IPS-20b (cell line): ENCODE results near the gene LPP.
"Not testable (repeated sequence)": the region's sequence is repeated elsewhere in the genome, so short reads cannot be mapped to it uniquely, and the experiment has no call there.

Experiments used
- H3K27ac ChIP-seq: one replicate; pipeline ENCODE4 v1.5.1; 2013; ENCODE audit warnings: low read length
- H3K27me3 ChIP-seq: 2 replicates; pipeline ENCODE4 v1.6.1; 2013; ENCODE audit warnings: mild to moderate bottlenecking, low read length, inconsistent platforms; ENCODE audit not compliant: insufficient read depth
- H3K36me3 ChIP-seq: 2 replicates; pipeline ENCODE4 v1.6.1; 2013; ENCODE audit warnings: low read depth, mild to moderate bottlenecking, inconsistent platforms, low read length, moderate library complexity; ENCODE audit not compliant: insufficient read depth
- H3K4me1 ChIP-seq: 2 replicates; pipeline ENCODE4 v1.6.1; 2013; ENCODE audit warnings: mild to moderate bottlenecking, control low read depth, inconsistent platforms, low read length, moderate library complexity; ENCODE audit not compliant: insufficient read depth
- H3K4me3 ChIP-seq: 2 replicates; pipeline ENCODE4 v1.5.1; 2013; ENCODE audit warnings: mild to moderate bottlenecking, low read length, inconsistent platforms
- H3K9ac ChIP-seq: 2 replicates; pipeline ENCODE4 v1.6.1; 2013; ENCODE audit warnings: low read depth, mild to moderate bottlenecking, inconsistent platforms, low read length, moderate library complexity
- H3K9me3 ChIP-seq: 2 replicates; pipeline ENCODE4 v1.6.1; 2013; ENCODE audit warnings: mild to moderate bottlenecking, low read depth, low read length, inconsistent platforms; ENCODE audit not compliant: insufficient read depth

The LPP gene

DNA sequence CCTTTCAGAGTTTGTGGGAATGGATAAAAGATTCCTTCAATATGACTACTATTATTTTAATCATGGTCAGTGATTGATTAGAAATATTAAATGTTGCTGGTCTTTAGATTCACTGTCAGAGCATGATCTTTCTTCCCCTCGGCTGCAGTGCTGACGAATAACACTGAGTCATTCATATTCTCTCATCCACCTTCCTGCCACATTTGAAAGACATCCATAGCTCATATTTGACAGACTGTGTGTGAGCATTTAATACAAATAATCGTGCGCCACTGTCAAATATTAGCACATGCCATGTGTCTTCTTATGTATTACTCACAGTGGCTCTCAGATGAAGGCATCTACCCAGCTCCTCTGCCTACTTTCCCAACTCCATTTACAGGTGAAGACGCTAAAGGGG lies 541.3 kb downstream of the LPP start:
- Histone ChIP-seq H3K9me3 (no peaks in the 10 kb centered on the region), H3K36me3 (no peaks in the 10 kb centered on the region), H3K9ac (no peak overlapping the region), H3K4me3 (no peak overlapping the region), H3K27ac (no peak overlapping the region), H3K27me3 (no peaks in the 10 kb centered on the region), H3K4me1 (peaks cover 7% of the 10 kb centered on the region)

- Histone ChIP-seq H3K4me1 (peaks cover 2% of the 10 kb centered on the region; the same call in 1 of the 2 replicates), H3K9me3 (no peaks in the 10 kb centered on the region), H3K4me3 (no peak overlapping the region), H3K27me3 (no peaks in the 10 kb centered on the region), H3K36me3 (no peaks in the 10 kb centered on the region), H3K9ac (no peak overlapping the region), H3K27ac (no peak overlapping the region)
These were observed 543.2 kb downstream of the LPP start for GRCh38 chr3:188697127-188697526.

DNA sequence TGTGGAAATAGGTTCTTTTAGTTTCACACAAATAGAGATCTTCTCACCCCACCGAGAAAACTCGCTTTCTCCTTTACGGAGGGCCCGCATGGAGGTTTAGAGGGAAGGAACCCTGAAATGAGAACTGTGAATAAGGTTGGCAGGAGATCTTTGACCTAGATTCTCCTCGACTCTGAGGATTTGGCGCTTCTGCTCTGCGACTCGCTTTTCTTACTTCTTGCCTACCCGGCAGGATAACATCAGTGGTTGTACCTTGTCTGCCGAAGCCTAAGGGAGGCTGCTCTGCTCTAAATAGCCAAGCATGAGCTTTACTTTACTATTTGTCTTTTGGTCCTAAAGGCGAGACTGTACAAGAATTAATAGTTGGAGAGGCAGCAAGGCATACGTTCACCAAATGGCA lies 544.5 kb downstream of the LPP start:
- no peaks in the 10 kb centered on the region; the same call in 1 of the 2 replicates for H3K4me1 ChIP-seq
- H3K36me3 ChIP-seq = no peaks in the 10 kb centered on the region
- no peak overlapping the region for H3K27ac ChIP-seq
- H3K27me3 ChIP-seq = no peaks in the 10 kb centered on the region
- no peaks in the 10 kb centered on the region for H3K9me3 ChIP-seq
- H3K4me3 ChIP-seq = no peak overlapping the region
- no peak overlapping the region for H3K9ac ChIP-seq

- no peak overlapping the region for H3K4me3 ChIP-seq
- H3K4me1 ChIP-seq = no peaks in the 10 kb centered on the region; the same call in 1 of the 2 replicates
- H3K27ac ChIP-seq = no peak overlapping the region
- no peaks in the 10 kb centered on the region for H3K36me3 ChIP-seq
- H3K9me3 ChIP-seq = no peaks in the 10 kb centered on the region
- H3K9ac ChIP-seq = no peak overlapping the region
- no peaks in the 10 kb centered on the region for H3K27me3 ChIP-seq
These were observed 546.5 kb downstream of the LPP start for GRCh38 chr3:188700501-188700900.

DNA sequence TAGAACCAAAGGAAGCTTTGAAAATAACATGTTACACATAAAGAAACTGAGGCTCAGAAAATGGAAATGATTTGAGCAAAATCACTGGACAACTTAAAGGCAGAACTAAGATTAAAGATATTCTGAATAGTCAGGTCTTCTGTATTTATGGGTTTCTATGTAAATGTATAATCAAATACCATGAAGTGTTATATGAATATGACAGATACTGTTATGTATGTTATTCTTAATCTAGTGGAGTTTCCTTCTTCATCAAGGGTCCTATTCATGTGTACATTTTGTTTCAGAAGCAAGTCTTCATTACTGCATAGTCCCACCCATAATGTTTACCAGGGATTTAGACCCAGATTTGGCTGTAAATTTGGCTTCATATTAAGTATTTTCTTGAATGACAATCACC lies 547.0 kb downstream of the LPP start:
- H3K4me3 ChIP-seq = no peak overlapping the region
- no peaks in the 10 kb centered on the region for H3K9me3 ChIP-seq
- H3K27ac ChIP-seq = no peak overlapping the region
- H3K36me3 ChIP-seq = no peaks in the 10 kb centered on the region
- no peaks in the 10 kb centered on the region for H3K27me3 ChIP-seq
- H3K4me1 ChIP-seq = no peaks in the 10 kb centered on the region; the same call in 1 of the 2 replicates
- H3K9ac ChIP-seq = no peak overlapping the region

DNA sequence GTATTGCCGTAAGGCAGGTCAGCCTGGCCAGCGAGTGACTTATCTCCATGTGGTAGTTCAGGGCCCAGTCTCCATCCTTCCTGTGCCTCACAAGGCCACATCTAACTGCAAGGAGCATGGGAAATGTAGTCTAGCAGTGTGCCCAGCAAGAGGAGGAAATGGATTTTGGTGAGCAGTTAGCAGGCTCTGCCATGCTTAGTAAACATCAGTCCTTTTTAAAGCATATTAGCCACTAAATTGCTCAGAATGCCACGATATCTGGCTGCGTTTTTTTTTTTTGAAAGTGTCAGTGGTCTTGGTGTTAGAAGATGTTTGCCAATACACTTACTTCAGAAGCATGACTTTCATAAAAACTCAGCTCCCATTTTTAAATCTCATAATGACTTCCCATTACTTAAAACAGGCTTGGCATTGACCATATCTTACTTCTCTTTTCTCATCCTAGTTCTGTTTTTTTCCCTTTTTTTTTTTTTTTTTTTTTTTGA lies 547.6 kb downstream of the LPP start:
- Histone ChIP-seq H3K4me1 (no peaks in the 10 kb centered on the region; the same call in 1 of the 2 replicates), H3K27me3 (no peaks in the 10 kb centered on the region), H3K36me3 (no peaks in the 10 kb centered on the region), H3K9me3 (no peaks in the 10 kb centered on the region), H3K27ac (no peak overlapping the region), H3K4me3 (no peak overlapping the region), H3K9ac (no peak overlapping the region)

DNA sequence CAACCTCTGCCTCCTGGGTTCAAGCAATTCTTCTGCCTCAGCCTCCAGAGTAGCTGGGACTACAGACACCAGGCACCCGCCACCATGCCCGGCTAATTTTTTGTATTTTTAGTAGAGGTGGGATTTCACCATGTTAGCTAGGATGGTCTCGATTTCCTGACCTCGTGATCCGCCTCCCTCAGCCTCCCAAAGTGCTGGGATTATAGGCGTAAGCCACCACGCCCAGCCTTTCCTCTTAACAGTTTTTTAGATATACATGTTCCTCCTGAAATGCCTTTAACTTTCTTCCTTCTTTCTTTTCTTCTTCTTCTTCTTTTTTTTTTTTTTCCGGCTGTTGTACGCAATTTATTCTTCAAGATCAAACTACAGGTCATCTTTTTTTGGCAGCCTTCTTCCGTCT lies 548.1 kb downstream of the LPP start:
- not testable (repeated sequence) for H3K9ac ChIP-seq, H3K27ac ChIP-seq, H3K36me3 ChIP-seq, H3K27me3 ChIP-seq, H3K4me1 ChIP-seq, H3K9me3 ChIP-seq, H3K4me3 ChIP-seq

- Histone ChIP-seq H3K9ac (no peak overlapping the region), H3K36me3 (no peaks in the 10 kb centered on the region), H3K9me3 (no peaks in the 10 kb centered on the region), H3K27ac (no peak overlapping the region), H3K4me1 (no peaks in the 10 kb centered on the region), H3K27me3 (no peaks in the 10 kb centered on the region), H3K4me3 (no peak overlapping the region)
These were observed 552.2 kb downstream of the LPP start for GRCh38 chr3:188706176-188706575.

DNA sequence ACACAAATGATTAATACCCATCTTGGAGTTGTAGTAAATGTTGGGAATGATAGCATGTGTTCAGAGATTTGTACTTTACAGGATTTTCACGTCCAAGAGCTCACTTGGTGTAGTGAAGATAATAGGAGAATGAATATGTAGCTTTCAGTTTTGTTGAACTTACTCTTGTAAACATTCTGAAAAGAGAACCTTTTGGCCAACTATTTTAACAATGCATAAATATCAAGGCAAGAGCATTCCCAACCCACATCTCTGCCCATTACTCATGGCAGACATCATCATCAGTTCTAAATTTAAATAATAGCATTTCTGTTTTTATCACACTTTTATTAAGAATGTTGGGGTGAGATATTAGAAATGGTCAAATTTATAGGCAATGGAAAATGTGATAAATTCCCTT lies 552.6 kb downstream of the LPP start:
- Histone ChIP-seq H3K9me3 (no peaks in the 10 kb centered on the region), H3K9ac (no peak overlapping the region), H3K4me3 (no peak overlapping the region), H3K27ac (no peak overlapping the region), H3K4me1 (no peaks in the 10 kb centered on the region), H3K27me3 (no peaks in the 10 kb centered on the region), H3K36me3 (no peaks in the 10 kb centered on the region)

- no peaks in the 10 kb centered on the region for H3K9me3 ChIP-seq
- no peaks in the 10 kb centered on the region for H3K27me3 ChIP-seq
- no peaks in the 10 kb centered on the region for H3K36me3 ChIP-seq
- H3K4me3 ChIP-seq = no peak overlapping the region
- no peak overlapping the region for H3K9ac ChIP-seq
- no peaks in the 10 kb centered on the region for H3K4me1 ChIP-seq
- no peak overlapping the region for H3K27ac ChIP-seq
These were observed 553.7 kb downstream of the LPP start for GRCh38 chr3:188707381-188708288.

GRCh38 chr3:188711881-188712247 lies 557.9 kb downstream of the LPP start:
- no peaks in the 10 kb centered on the region for H3K27me3 ChIP-seq
- H3K27ac ChIP-seq = no peak overlapping the region
- no peaks in the 10 kb centered on the region for H3K9me3 ChIP-seq
- no peak overlapping the region for H3K4me3 ChIP-seq
- H3K4me1 ChIP-seq = no peaks in the 10 kb centered on the region
- H3K9ac ChIP-seq = no peak overlapping the region
- no peaks in the 10 kb centered on the region for H3K36me3 ChIP-seq

DNA sequence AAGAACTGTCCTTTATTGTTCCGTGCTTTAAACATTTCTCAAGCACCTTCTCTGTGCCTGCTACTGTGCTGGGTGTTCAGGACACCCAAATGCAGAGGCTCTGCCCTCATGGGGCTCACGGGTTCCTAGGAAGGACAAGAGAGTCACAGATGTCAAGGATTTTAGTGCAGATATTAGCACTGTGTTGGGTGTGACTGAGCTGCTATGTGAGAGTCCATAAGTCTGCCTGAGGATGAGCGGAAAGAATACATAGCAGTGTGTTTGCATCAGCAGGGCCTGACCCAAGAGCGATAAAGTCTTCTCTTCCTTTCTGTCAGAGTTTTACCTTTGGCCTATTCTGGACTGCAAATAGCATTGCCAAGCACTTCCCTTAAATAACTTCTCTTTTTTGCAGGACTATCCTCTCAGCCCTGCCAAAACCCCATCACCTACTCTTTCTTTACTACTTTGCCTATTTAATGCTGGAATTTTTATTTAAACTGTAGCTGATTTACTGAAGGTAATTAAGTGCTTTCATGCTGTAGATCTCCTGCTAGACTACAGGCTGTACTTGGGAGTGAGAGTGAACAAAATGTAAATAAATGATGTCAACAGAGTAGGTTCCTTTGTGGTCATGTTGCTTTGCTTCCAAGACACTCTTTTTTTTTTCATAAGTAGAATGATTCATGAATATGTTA lies 558.4 kb downstream of the LPP start:
- no peak overlapping the region for H3K9ac ChIP-seq
- H3K27me3 ChIP-seq = no peaks in the 10 kb centered on the region
- no peak overlapping the region for H3K4me3 ChIP-seq
- H3K9me3 ChIP-seq = no peaks in the 10 kb centered on the region
- no peaks in the 10 kb centered on the region for H3K4me1 ChIP-seq
- no peaks in the 10 kb centered on the region for H3K36me3 ChIP-seq
- no peak overlapping the region for H3K27ac ChIP-seq
